HepG2 (cell line): ENCODE measurements around the gene NUB1. TPM values are rescaled to one million over a fixed set of nuclear protein-coding genes. Genes with fewer than 3 reads are reported as not detected.

Experiments
- BRD4 ChIP-seq: sonication (generic); formaldehyde crosslinking; IDR thresholded peaks from 2 replicates; pipeline ENCODE4 v1.4.0; 2020; ENCODE audit warnings: missing genetic modification reagents
- MEIS1 ChIP-seq: sonication (generic); formaldehyde crosslinking; IDR thresholded peaks from 2 replicates; pipeline ENCODE4 v1.9.0; 2021; ENCODE audit warnings: mild to moderate bottlenecking, missing genetic modification reagents, moderate library complexity, borderline replicate concordance
- MIXL1 ChIP-seq: IDR thresholded peaks from 2 replicates; pipeline ENCODE4 v1.6.1; 2016
- SMC3 ChIP-seq: IDR thresholded peaks from 2 replicates; pipeline ENCODE4 v1.6.1; 2011; ENCODE audit warnings: low read length, improper control_type of control experiment
- WIZ ChIP-seq: sonication (generic); formaldehyde crosslinking; IDR thresholded peaks from 2 replicates; pipeline ENCODE4 v1.5.1; 2020; ENCODE audit warnings: mild to moderate bottlenecking, missing genetic modification reagents
- ZFP82 ChIP-seq: sonication (generic); formaldehyde crosslinking; IDR thresholded peaks from 2 replicates; pipeline ENCODE4 v1.5.1; 2020; ENCODE audit warnings: mild to moderate bottlenecking, missing genetic modification reagents, borderline replicate concordance
- ZNF547 ChIP-seq: sonication (generic); formaldehyde crosslinking; IDR thresholded peaks from 2 replicates; pipeline ENCODE4 v1.5.1; 2020; ENCODE audit warnings: mild to moderate bottlenecking, missing genetic modification reagents
- ZNF713 ChIP-seq: sonication (generic); formaldehyde crosslinking; IDR thresholded peaks from 2 replicates; pipeline ENCODE4 v1.4.0; 2020; ENCODE audit warnings: mild to moderate bottlenecking, missing genetic modification reagents
- ZNF883 ChIP-seq: sonication (generic); formaldehyde crosslinking; IDR thresholded peaks from 2 replicates; pipeline ENCODE4 v1.5.1; 2020; ENCODE audit warnings: mild to moderate bottlenecking, missing genetic modification reagents; ENCODE audit errors: not compliant biosample characterization
- polyA plus RNA-seq, 8 experiments: library from polyadenylated mRNA; depleted of rRNA in 3 of 8; stranded (reverse) in 7 of 8; unstranded in 1 of 8; fragments of >200 nt; fragmentation: Illumina TruSeq in 4 of 8; extraction: Trizol in 4 of 8; gene quantifications; 2 replicates each; pipeline versions ENCODE4 v1.2.1 to v1.2.3, GENCODE V29; 2011 to 2016; ENCODE audit warnings: low read depth in 4 of 8, missing spikeins in 1 of 8, mixed read lengths in 1 of 8; ENCODE audit not compliant: insufficient read depth in 1 of 8
- total RNA-seq, 5 experiments: library from RNA; depleted of rRNA; stranded (reverse); fragments of >200 nt; fragmentation: Illumina TruSeq; extraction: Trizol; gene quantifications; 2 replicates each; pipeline ENCODE4 v1.2.3, GENCODE V29; 2016; ENCODE audit warnings: low read depth in 1 of 5
- TF ChIP-seq, protein P1 (sequence below), 2 experiments: fragments of 450-650 bp in 1 of 2; sonication (generic) in 1 of 2; formaldehyde crosslinking in 1 of 2; IDR thresholded peaks; 2 replicates each; pipeline versions ENCODE4 v1.6.1 to v1.8.0; 2016 to 2022; ENCODE audit warnings: antibody characterized with exemption in 1 of 2, mild to moderate bottlenecking in 1 of 2, missing genetic modification reagents in 1 of 2
- TF ChIP-seq, protein P2 (sequence below): sonication (generic); formaldehyde crosslinking; IDR thresholded peaks from 2 replicates; pipeline ENCODE4 v1.5.1; 2020; ENCODE audit warnings: missing genetic modification reagents, mild to moderate bottlenecking, borderline replicate concordance
- TF ChIP-seq, protein P3 (sequence below): sonication (generic); formaldehyde crosslinking; IDR thresholded peaks from 2 replicates; pipeline ENCODE4 v1.5.1; 2020; ENCODE audit warnings: missing genetic modification reagents, mild to moderate bottlenecking, borderline replicate concordance
- TF ChIP-seq, protein P4 (sequence below): sonication (generic); formaldehyde crosslinking; IDR thresholded peaks from 2 replicates; pipeline ENCODE4 v1.8.1; 2023; ENCODE audit warnings: mild to moderate bottlenecking, missing genetic modification reagents, borderline replicate concordance
- TF ChIP-seq, protein P5 (sequence below): sonication (generic); formaldehyde crosslinking; IDR thresholded peaks from 2 replicates; pipeline ENCODE4 v1.5.0; 2020; ENCODE audit warnings: mild to moderate bottlenecking, low read depth, missing genetic modification reagents, borderline replicate concordance

Gene NUB1
- total and polyA plus RNA-seq, 2 of the 13 experiments (the other 11 are each of a cell fraction or from before 2014, with no cell fraction given) = 27.1 to 37.0 TPM

DNA sequence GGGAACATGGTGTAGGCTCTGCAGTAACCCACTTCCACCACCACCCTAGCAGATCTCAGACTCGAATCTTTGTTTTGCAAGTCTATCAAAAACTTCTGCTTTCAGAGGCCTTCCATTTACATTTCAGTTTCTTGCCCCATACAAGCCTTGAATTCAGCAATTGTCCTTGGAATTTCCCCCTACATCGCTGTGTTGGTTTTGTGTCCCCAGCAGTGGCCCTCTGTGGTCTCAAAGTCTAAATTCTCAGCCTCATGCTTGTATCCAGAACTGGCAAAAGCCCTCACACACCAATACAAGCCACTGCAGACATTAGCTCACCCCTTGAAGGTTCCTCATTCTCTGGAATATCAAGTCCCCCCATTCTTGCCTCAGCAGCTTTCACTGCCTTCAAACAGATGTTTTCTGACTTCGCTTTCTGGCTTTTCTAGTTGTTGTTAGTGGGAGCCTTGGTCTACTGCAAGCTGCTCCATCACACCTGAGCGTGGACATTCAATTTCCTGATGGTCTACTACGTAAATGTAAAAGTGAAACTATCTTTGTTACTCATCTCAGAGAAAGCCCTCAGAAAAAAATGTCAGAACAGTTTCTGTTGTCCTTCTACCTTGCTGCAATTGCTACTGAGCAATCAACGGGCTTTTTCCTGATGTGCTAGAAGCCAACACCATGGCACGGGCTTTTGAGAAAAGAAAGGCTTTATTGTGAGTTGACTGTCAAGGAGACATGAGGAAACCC, 1.8 kb upstream of the NUB1 start (continued):
- TF ChIP-seq ZNF713 (CRISPR knock-in tag) (no peak), ZNF883 (no peak), WIZ (0 out of 2 replicates have a peak, but pooled peaks have one; percentile 38), ZFP82 (CRISPR knock-in tag) (no peak), MEIS1 (CRISPR knock-in tag) (no peak), MIXL1 (CRISPR knock-in tag) (no peak), ZNF547 (CRISPR knock-in tag) (no peak), BRD4 (no peak), SMC3 (no peak)
- TF ChIP-seq, protein P1, sequence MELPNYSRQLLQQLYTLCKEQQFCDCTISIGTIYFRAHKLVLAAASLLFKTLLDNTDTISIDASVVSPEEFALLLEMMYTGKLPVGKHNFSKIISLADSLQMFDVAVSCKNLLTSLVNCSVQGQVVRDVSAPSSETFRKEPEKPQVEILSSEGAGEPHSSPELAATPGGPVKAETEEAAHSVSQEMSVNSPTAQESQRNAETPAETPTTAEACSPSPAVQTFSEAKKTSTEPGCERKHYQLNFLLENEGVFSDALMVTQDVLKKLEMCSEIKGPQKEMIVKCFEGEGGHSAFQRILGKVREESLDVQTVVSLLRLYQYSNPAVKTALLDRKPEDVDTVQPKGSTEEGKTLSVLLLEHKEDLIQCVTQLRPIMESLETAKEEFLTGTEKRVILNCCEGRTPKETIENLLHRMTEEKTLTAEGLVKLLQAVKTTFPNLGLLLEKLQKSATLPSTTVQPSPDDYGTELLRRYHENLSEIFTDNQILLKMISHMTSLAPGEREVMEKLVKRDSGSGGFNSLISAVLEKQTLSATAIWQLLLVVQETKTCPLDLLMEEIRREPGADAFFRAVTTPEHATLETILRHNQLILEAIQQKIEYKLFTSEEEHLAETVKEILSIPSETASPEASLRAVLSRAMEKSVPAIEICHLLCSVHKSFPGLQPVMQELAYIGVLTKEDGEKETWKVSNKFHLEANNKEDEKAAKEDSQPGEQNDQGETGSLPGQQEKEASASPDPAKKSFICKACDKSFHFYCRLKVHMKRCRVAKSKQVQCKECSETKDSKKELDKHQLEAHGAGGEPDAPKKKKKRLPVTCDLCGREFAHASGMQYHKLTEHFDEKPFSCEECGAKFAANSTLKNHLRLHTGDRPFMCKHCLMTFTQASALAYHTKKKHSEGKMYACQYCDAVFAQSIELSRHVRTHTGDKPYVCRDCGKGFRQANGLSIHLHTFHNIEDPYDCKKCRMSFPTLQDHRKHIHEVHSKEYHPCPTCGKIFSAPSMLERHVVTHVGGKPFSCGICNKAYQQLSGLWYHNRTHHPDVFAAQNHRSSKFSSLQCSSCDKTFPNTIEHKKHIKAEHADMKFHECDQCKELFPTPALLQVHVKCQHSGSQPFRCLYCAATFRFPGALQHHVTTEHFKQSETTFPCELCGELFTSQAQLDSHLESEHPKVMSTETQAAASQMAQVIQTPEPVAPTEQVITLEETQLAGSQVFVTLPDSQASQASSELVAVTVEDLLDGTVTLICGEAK (IDR thresholded peaks at IDR 0.05) = no peak
- TF ChIP-seq, protein P1 (CRISPR knock-in tag; IDR thresholded peaks at IDR 0.05) = no peak
- TF ChIP-seq, protein P2, sequence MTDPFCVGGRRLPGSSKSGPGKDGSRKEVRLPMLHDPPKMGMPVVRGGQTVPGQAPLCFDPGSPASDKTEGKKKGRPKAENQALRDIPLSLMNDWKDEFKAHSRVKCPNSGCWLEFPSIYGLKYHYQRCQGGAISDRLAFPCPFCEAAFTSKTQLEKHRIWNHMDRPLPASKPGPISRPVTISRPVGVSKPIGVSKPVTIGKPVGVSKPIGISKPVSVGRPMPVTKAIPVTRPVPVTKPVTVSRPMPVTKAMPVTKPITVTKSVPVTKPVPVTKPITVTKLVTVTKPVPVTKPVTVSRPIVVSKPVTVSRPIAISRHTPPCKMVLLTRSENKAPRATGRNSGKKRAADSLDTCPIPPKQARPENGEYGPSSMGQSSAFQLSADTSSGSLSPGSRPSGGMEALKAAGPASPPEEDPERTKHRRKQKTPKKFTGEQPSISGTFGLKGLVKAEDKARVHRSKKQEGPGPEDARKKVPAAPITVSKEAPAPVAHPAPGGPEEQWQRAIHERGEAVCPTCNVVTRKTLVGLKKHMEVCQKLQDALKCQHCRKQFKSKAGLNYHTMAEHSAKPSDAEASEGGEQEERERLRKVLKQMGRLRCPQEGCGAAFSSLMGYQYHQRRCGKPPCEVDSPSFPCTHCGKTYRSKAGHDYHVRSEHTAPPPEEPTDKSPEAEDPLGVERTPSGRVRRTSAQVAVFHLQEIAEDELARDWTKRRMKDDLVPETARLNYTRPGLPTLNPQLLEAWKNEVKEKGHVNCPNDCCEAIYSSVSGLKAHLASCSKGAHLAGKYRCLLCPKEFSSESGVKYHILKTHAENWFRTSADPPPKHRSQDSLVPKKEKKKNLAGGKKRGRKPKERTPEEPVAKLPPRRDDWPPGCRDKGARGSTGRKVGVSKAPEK = no peak
- TF ChIP-seq, protein P3, sequence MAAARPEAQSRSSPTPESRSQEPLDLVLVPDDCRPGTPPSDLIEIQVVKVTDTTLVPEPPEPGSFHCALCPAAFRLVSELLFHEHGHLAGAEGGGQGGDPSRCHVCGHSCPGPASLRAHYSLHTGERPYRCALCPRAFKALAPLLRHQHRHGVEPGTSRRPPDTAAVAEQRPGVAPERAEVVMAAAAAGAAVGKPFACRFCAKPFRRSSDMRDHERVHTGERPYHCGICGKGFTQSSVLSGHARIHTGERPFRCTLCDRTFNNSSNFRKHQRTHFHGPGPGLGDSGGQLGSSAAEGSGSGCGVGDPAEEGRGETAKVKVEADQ (CRISPR knock-in tag) = no peak
- TF ChIP-seq, protein P4, sequence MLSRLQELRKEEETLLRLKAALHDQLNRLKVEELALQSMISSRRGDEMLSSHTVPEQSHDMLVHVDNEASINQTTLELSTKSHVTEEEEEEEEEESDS (CRISPR knock-in tag) = no peak
- TF ChIP-seq, protein P5, sequence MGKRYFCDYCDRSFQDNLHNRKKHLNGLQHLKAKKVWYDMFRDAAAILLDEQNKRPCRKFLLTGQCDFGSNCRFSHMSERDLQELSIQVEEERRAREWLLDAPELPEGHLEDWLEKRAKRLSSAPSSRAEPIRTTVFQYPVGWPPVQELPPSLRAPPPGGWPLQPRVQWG (CRISPR knock-in tag) = no peak
